ENCODE measurements around the gene MGMT.

DNA sequence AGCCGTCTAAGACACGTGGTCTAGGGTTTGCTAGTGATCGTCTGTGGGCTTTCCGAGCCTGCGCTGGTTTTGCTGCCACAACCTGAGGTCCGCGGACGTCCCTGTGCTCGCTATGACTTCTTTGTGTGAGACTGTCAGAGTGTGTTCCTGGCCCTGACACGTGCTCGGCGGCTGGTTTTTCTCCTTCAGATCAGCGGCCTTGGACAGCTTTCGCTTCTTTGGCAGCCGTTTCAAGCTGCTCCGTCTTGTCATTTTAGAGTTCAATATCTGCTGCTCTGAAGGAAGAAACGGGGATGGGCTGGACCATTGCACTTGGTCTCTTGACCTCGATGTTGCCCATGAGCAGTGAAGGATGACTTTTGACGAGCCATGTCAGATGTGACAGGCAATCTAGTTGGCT lies 147.3 kb downstream of the MGMT start:
- TF ChIP-seq, protein P1, sequence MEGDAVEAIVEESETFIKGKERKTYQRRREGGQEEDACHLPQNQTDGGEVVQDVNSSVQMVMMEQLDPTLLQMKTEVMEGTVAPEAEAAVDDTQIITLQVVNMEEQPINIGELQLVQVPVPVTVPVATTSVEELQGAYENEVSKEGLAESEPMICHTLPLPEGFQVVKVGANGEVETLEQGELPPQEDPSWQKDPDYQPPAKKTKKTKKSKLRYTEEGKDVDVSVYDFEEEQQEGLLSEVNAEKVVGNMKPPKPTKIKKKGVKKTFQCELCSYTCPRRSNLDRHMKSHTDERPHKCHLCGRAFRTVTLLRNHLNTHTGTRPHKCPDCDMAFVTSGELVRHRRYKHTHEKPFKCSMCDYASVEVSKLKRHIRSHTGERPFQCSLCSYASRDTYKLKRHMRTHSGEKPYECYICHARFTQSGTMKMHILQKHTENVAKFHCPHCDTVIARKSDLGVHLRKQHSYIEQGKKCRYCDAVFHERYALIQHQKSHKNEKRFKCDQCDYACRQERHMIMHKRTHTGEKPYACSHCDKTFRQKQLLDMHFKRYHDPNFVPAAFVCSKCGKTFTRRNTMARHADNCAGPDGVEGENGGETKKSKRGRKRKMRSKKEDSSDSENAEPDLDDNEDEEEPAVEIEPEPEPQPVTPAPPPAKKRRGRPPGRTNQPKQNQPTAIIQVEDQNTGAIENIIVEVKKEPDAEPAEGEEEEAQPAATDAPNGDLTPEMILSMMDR (IDR thresholded peaks at IDR 0.05; ENCODE audit: poor library complexity, severe bottlenecking), result no peak
- TF ChIP-seq EZH2 (IDR thresholded peaks at IDR 0.05; ENCODE audit: borderline replicate concordance, insufficient read depth, low read length, poor library complexity, severe bottlenecking), result no peak
- no peak for TF ChIP-seq EP300 (conservative IDR thresholded peaks at IDR 0.05; ENCODE audit: poor library complexity, severe bottlenecking)
- TF ChIP-seq RAD21 (conservative IDR thresholded peaks at IDR 0.05), result no peak
- no peak for TF ChIP-seq MXI1 (conservative IDR thresholded peaks at IDR 0.05; ENCODE audit: poor library complexity, severe bottlenecking)
- TF ChIP-seq POLR2AphosphoS5 (IDR thresholded peaks at IDR 0.05), result no peak
- TF ChIP-seq, protein P2, sequence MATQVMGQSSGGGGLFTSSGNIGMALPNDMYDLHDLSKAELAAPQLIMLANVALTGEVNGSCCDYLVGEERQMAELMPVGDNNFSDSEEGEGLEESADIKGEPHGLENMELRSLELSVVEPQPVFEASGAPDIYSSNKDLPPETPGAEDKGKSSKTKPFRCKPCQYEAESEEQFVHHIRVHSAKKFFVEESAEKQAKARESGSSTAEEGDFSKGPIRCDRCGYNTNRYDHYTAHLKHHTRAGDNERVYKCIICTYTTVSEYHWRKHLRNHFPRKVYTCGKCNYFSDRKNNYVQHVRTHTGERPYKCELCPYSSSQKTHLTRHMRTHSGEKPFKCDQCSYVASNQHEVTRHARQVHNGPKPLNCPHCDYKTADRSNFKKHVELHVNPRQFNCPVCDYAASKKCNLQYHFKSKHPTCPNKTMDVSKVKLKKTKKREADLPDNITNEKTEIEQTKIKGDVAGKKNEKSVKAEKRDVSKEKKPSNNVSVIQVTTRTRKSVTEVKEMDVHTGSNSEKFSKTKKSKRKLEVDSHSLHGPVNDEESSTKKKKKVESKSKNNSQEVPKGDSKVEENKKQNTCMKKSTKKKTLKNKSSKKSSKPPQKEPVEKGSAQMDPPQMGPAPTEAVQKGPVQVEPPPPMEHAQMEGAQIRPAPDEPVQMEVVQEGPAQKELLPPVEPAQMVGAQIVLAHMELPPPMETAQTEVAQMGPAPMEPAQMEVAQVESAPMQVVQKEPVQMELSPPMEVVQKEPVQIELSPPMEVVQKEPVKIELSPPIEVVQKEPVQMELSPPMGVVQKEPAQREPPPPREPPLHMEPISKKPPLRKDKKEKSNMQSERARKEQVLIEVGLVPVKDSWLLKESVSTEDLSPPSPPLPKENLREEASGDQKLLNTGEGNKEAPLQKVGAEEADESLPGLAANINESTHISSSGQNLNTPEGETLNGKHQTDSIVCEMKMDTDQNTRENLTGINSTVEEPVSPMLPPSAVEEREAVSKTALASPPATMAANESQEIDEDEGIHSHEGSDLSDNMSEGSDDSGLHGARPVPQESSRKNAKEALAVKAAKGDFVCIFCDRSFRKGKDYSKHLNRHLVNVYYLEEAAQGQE (IDR thresholded peaks at IDR 0.05; ENCODE audit: borderline replicate concordance), result no peak
- TF ChIP-seq TAF1 (IDR thresholded peaks at IDR 0.05; ENCODE audit: low read depth), result no peak

Data from neural cell (in vitro differentiated cells).